HEK293 (cell line): Measurements from ENCODE around the gene LRRC59.

Experiments
- CTCF ChIP-seq: fragments of 450-650 bp; formaldehyde crosslinking; IDR thresholded peaks from 2 replicates; pipeline ENCODE4 v1.5.1; 2016; ENCODE audit warnings: missing biosample characterization, missing genetic modification characterization
- ZBTB10 ChIP-seq: fragments of 450-650 bp; formaldehyde crosslinking; IDR thresholded peaks from 2 replicates; pipeline ENCODE4 v1.5.1; 2016; ENCODE audit warnings: missing biosample characterization, missing genetic modification characterization
- ZBTB17 ChIP-seq: fragments of 450-650 bp; formaldehyde crosslinking; IDR thresholded peaks from 2 replicates; pipeline ENCODE4 v1.5.1; 2016; ENCODE audit warnings: missing biosample characterization, missing genetic modification characterization
- ZNF132 ChIP-seq: fragments of 450-650 bp; formaldehyde crosslinking; IDR thresholded peaks from 2 replicates; pipeline ENCODE4 v1.5.1; 2017; ENCODE audit warnings: missing biosample characterization, missing genetic modification characterization, borderline replicate concordance
- ZNF18 ChIP-seq: fragments of 450-650 bp; formaldehyde crosslinking; IDR thresholded peaks from 2 replicates; pipeline ENCODE4 v1.5.1; 2016; ENCODE audit warnings: missing biosample characterization, missing genetic modification characterization
- ZNF311 ChIP-seq: fragments of 450-650 bp; formaldehyde crosslinking; IDR thresholded peaks from 2 replicates; pipeline ENCODE4 v1.5.1; 2017; ENCODE audit warnings: missing biosample characterization, missing genetic modification characterization, borderline replicate concordance
- ZNF335 ChIP-seq: fragments of 450-650 bp; formaldehyde crosslinking; conservative IDR thresholded peaks from 2 replicates; pipeline ENCODE4 v1.5.1; 2016; ENCODE audit warnings: missing biosample characterization, missing genetic modification characterization
- ZNF366 ChIP-seq: fragments of 450-650 bp; formaldehyde crosslinking; conservative IDR thresholded peaks from 2 replicates; pipeline ENCODE4 v1.5.1; 2016; ENCODE audit warnings: missing biosample characterization, missing genetic modification characterization
- ZNF530 ChIP-seq: fragments of 450-650 bp; formaldehyde crosslinking; IDR thresholded peaks from 2 replicates; pipeline ENCODE4 v1.5.1; 2016; ENCODE audit warnings: low read depth, missing biosample characterization, missing genetic modification characterization
- TF ChIP-seq, protein P1 (sequence below): fragments of 450-650 bp; formaldehyde crosslinking; IDR thresholded peaks from 2 replicates; pipeline ENCODE4 v1.5.1; 2016; ENCODE audit warnings: missing biosample characterization, missing genetic modification characterization
- TF ChIP-seq, protein P2 (sequence below): fragments of 450-650 bp; formaldehyde crosslinking; IDR thresholded peaks from 2 replicates; pipeline ENCODE4 v1.5.1; 2016; ENCODE audit warnings: missing biosample characterization, missing genetic modification characterization

GRCh38 chr17:50367401-50367800, 29.9 kb downstream of the LRRC59 start:
- TF ChIP-seq ZNF311 (no peak), ZNF335 (tag by site-specific recombination) (no peak), CTCF (tag by site-specific recombination) (no peak), ZNF530 (tag by site-specific recombination) (no peak), ZNF132 (tag by site-specific recombination) (no peak), ZBTB10 (tag by site-specific recombination) (no peak), ZNF18 (no peak), ZNF366 (tag by site-specific recombination) (no peak), ZBTB17 (tag by site-specific recombination) (no peak)
- TF ChIP-seq, protein P1, sequence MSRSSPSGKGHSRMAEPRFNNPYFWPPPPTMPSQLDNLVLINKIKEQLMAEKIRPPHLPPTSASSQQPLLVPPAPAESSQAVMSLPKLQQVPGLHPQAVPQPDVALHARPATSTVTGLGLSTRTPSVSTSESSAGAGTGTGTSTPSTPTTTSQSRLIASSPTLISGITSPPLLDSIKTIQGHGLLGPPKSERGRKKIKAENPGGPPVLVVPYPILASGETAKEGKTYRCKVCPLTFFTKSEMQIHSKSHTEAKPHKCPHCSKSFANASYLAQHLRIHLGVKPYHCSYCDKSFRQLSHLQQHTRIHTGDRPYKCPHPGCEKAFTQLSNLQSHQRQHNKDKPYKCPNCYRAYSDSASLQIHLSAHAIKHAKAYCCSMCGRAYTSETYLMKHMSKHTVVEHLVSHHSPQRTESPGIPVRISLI (tag by site-specific recombination), result no peak
- TF ChIP-seq, protein P2, sequence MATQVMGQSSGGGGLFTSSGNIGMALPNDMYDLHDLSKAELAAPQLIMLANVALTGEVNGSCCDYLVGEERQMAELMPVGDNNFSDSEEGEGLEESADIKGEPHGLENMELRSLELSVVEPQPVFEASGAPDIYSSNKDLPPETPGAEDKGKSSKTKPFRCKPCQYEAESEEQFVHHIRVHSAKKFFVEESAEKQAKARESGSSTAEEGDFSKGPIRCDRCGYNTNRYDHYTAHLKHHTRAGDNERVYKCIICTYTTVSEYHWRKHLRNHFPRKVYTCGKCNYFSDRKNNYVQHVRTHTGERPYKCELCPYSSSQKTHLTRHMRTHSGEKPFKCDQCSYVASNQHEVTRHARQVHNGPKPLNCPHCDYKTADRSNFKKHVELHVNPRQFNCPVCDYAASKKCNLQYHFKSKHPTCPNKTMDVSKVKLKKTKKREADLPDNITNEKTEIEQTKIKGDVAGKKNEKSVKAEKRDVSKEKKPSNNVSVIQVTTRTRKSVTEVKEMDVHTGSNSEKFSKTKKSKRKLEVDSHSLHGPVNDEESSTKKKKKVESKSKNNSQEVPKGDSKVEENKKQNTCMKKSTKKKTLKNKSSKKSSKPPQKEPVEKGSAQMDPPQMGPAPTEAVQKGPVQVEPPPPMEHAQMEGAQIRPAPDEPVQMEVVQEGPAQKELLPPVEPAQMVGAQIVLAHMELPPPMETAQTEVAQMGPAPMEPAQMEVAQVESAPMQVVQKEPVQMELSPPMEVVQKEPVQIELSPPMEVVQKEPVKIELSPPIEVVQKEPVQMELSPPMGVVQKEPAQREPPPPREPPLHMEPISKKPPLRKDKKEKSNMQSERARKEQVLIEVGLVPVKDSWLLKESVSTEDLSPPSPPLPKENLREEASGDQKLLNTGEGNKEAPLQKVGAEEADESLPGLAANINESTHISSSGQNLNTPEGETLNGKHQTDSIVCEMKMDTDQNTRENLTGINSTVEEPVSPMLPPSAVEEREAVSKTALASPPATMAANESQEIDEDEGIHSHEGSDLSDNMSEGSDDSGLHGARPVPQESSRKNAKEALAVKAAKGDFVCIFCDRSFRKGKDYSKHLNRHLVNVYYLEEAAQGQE (tag by site-specific recombination), result no peak
